Astrocyte of the cerebellum (primary cell): ENCODE measurements around the gene CD53.

ENCODE experiments used
- DNase-seq: peaks from one replicate; pipeline ENCODE4 v3.0.0-alpha.2; 2011; ENCODE audit warnings: low read depth
- H3K4me3 ChIP-seq: 2 replicates; pipeline ENCODE4 v1.5.1; 2011; ENCODE audit warnings: mild to moderate bottlenecking, low read depth, low read length, moderate library complexity
- in situ Hi-C: cut with HindIII; loops from 2 replicates; pipeline ENCODE4 v1.10.0; 2017; ENCODE audit warnings: low sequenced_read_pairs
- TF ChIP-seq, protein P1 (sequence below): IDR thresholded peaks from 2 replicates; pipeline ENCODE4 v1.5.1; 2012; ENCODE audit warnings: low read length, low read depth, moderate library complexity, mild to moderate bottlenecking; ENCODE audit errors: missing control alignments

CD53 gene

DNA sequence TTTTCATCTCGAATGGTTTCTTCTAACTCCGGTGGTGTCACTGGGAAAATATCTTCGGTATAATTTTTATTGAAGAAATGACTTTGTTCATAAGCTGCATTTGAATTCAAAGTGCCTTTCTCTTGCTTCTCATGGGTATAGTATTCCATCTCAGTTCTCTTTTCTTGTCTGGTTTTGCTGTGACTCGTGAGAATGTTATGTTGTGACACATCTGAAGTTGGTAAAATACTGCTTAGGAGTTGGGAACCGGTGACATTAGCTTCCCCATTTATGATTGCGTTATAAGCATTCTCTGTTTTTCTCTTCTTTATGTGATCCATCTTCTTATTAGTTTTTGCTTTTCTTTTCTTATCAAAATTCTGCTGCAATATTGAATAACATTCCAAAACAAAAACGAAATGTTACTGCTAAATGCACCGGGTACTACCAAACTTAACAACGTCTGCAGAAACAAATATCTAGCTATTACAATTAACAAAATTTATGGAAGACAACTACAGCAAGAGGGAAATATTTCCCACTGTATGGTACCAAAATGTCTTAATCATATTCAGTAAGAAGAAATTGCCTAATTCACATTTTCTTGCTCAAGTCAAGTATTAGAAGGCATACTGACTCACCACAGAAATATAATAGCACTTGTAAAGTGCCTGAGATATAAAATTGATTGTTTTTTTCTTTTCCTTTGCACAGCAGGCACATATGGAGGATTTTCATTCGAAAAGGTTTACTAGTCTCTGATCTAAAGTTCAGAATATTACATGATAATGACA is 75.3 kb downstream of the CD53 start:
- in situ Hi-C loops, result no loop called here
- no peak overlapping the region for H3K4me3 ChIP-seq
- DNase-seq, result no peak
- TF ChIP-seq, protein P1, sequence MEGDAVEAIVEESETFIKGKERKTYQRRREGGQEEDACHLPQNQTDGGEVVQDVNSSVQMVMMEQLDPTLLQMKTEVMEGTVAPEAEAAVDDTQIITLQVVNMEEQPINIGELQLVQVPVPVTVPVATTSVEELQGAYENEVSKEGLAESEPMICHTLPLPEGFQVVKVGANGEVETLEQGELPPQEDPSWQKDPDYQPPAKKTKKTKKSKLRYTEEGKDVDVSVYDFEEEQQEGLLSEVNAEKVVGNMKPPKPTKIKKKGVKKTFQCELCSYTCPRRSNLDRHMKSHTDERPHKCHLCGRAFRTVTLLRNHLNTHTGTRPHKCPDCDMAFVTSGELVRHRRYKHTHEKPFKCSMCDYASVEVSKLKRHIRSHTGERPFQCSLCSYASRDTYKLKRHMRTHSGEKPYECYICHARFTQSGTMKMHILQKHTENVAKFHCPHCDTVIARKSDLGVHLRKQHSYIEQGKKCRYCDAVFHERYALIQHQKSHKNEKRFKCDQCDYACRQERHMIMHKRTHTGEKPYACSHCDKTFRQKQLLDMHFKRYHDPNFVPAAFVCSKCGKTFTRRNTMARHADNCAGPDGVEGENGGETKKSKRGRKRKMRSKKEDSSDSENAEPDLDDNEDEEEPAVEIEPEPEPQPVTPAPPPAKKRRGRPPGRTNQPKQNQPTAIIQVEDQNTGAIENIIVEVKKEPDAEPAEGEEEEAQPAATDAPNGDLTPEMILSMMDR, result no peak
